ENCODE results near the gene ATP5ME.

Gene ATP5ME

GRCh38 chr4:634599-634985 lies 39.5 kb downstream of the ATP5ME start:
- DNase-seq (ENCODE audit: low read depth): no peak

GRCh38 chr4:633976-634598 lies 40.0 kb downstream of the ATP5ME start:
- DNase-seq (ENCODE audit: low read depth): no peak

- DNase-seq (ENCODE audit: low read depth): no peak
Measured at GRCh38 chr4:633406-633805, 40.7 kb downstream of the ATP5ME start.

GRCh38 chr4:632926-633325 lies 41.1 kb downstream of the ATP5ME start:
- DNase-seq (ENCODE audit: low read depth): no peak

GRCh38 chr4:632196-632790 lies 41.8 kb downstream of the ATP5ME start:
- no peak for DNase-seq (ENCODE audit: low read depth)

- no peak for DNase-seq (ENCODE audit: low read depth)
Measured at GRCh38 chr4:630656-631055, 43.4 kb downstream of the ATP5ME start.

GRCh38 chr4:629915-630641 lies 44.0 kb downstream of the ATP5ME start:
- DNase-seq (ENCODE audit: low read depth): no peak

GRCh38 chr4:629636-629914 lies 44.5 kb downstream of the ATP5ME start:
- no peak for DNase-seq (ENCODE audit: low read depth)

GRCh38 chr4:628821-629635 lies 45.0 kb downstream of the ATP5ME start:
- DNase-seq (ENCODE audit: low read depth): no peak

- no peak for DNase-seq (ENCODE audit: low read depth)
Measured at GRCh38 chr4:628311-628741, 45.8 kb downstream of the ATP5ME start.

GRCh38 chr4:627347-628125 lies 46.5 kb downstream of the ATP5ME start:
- DNase-seq (ENCODE audit: low read depth): no peak

GRCh38 chr4:626201-627091 lies 47.6 kb downstream of the ATP5ME start:
- DNase-seq (ENCODE audit: low read depth): no peak

GRCh38 chr4:625631-626161 lies 48.4 kb downstream of the ATP5ME start:
- no peak for DNase-seq (ENCODE audit: low read depth)

- DNase-seq (ENCODE audit: low read depth): no peak
Measured at GRCh38 chr4:624705-625590, 49.1 kb downstream of the ATP5ME start, which contains the start of gene PDE6B. Gene PDE6B (plus strand): TSS chr4:625573. CDS start chr4:625627, 54 bp downstream.

GRCh38 chr4:623914-624566 lies 50.0 kb downstream of the ATP5ME start:
- no peak for DNase-seq (ENCODE audit: low read depth)

- DNase-seq (ENCODE audit: low read depth): no peak
Measured at GRCh38 chr4:622996-623913, 50.8 kb downstream of the ATP5ME start.

Data from T-helper 22 cell (primary cell).